Measurements from ENCODE around the gene KIAA0753.

Gene KIAA0753

DNA sequence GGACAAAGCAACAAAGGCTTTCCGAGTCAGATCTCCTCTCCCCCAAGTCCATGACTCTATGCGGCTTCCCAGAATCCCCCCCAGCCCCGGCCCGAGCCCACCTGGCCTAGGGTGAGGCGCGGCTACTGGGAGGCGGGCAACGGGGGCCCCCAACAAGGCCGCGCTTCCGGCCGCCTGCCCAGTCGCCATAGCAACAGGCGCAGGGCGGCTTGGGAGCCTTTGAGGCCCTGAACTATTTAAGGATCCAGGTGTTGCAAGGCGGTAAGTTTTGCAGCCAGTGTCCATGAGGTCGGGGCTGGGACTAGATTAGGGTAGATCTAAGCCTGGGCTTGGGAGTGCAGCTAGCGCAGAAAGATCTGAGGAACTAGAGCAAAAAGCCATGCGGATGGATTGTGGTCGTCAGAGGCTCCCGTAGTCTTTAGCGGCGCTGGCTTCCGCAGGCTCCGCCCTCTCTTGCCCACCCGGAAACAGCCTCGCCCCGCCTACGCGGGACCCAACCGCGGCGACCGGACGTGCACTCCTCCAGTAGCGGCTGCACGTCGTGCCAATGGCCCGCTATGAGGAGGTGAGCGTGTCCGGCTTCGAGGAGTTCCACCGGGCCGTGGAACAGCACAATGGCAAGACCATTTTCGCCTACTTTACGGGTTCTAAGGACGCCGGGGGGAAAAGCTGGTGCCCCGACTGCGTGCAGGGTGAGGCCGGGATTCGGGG lies at the start of gene KIAA0753, which contains the start of gene TXNDC17:
Gene KIAA0753 (minus strand): TSS at position 176 of the 711 bp plus-strand sequence. CDS start 5,608 bp downstream, outside the sequence.
Gene TXNDC17 (plus strand): TSS at position 525 of the 711 bp plus-strand sequence. CDS start 23 bp downstream, at position 548.
- FAIRE-seq = peak; percentile 84

DNA sequence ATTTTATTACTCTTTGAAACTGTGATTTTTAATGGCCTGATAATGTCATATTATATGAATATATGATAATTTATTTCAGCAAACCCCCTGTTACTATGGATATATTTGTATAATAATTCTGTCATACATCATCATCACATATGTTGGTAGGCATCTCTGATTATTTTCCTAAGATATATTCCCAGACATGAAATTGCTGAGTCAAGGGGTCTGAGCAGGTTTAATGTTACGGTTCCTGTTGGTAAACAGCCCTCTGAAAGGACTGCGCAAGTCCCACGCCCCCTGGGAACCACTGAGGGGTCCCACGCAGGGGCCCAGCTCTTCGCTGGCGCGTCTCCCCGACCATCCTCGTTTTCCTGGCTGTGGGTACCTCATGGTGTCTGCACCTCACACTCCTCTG lies 48.4 kb upstream of the KIAA0753 start:
- FAIRE-seq = no peak

- FAIRE-seq = no peak
Measured at GRCh38 chr17:6686026-6686425, 45.5 kb upstream of the KIAA0753 start.

DNA sequence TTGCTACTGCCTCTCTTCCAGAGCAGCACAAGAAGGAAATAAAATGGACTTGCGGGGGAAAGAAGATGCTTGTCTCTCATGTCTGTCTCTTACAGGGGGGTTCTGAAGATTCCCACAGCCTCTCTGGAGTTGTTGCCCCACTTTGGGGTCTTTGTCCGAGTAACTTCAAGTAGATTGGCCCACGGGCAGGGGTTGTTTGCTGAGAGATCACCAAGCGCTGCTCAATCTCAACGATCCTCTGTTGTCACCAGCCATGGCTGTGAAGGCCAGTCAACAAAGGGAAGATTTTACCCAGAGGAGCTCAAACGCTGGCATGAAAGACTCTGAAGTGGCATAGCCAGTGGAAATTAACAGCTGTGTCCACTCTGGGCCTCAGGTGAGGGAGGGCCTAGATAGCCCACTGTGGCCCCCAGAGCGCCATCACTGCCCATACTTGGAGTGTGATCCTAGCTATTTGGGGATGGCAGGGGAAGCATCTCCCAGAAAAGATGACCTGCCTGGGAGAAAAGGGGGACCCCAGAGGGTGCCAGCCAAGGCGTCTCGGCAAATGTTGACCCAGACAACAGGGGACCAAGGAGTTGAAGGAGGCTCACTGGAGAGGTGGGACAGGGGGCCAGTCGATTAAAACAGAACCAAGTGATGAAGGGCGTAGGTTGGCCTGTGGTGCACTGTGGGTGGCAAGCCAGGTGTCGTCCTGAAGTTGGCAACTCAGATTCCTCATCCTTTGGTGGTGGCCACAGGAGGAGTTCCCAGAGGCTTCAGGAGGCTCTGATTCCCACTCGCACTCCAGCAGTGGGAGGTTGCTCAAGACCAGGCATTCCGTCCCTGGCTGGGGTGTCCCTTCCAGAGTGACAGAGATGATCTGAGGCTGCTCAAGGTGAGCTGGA lies 44.6 kb upstream of the KIAA0753 start:
- no peak for FAIRE-seq

GRCh38 chr17:6684460-6684783 lies 43.9 kb upstream of the KIAA0753 start:
- no peak for FAIRE-seq

DNA sequence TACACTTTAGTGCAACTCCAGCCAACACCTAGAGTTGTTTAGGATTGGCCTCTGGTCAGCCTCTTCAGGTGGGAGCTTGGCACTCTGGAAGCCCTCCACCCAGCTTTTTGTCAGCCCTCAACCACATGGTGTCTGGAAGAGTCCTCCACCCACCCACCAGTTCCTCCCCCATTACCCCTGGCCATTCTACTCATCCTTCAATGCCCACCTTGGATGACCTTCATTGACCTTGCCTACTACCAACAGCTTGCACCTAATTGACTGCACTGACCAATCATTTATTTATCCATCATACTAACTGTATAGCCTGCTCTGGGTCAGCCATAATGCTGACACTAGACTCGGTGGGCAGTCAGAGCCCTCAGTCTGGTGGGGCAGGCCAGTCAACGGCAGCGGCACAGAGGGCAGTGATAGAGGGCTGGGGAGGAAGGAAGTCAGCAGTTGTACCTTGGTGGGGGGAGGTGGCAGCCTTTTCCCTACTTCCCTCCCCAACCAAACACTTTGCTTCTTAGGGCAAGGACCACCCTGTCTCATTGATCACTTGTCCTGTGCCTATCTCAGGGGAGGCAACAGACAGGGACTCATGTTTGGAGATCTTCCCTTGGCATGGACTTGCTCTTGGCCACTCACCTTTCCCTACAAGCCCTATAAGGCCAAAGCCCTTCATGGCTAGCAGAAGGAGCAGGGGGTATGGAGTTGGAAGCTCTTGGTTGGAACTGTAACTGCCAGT lies 43.4 kb upstream of the KIAA0753 start:
- FAIRE-seq = no peak

GRCh38 chr17:6683081-6683684 lies 42.7 kb upstream of the KIAA0753 start:
- FAIRE-seq = no peak

DNA sequence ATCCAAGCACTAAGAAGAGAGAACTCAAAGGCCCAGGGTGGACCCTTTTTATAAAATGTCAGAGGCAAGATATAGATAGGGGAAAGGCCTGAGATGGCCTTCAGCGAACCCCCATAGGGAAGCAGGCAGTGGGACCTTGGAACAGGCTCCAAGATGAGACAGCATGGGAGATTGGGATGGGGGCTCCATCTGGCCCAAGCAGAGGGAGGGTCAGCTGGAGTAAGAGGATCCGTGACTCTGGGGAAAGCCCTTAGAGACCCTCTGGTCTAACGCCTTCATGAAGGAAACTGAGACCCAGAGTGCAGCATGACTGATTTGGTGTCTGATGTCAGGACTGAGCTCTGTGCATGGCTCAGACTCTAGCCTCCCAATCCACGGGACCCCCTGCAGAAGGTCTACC lies 41.8 kb upstream of the KIAA0753 start:
- no peak for FAIRE-seq

DNA sequence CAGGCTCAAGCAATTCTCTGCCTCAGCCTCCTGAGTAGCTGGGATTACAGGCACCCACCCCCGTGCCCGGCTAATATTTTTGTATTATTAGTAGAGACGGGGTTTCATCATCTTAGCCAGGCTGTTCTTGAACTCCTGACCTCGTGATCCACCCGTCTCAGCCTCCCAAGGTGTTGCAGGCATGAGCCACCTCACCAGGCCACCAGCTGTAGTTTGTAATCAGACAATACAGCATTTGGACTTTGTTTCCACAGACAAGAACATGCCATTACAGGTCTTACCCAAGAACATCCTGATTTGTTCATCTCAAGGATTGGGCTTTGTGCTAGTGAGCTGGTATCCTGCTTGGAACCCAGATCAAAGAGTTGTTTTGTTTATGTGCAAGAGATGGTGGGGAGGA lies 41.2 kb upstream of the KIAA0753 start:
- FAIRE-seq = no peak

DNA sequence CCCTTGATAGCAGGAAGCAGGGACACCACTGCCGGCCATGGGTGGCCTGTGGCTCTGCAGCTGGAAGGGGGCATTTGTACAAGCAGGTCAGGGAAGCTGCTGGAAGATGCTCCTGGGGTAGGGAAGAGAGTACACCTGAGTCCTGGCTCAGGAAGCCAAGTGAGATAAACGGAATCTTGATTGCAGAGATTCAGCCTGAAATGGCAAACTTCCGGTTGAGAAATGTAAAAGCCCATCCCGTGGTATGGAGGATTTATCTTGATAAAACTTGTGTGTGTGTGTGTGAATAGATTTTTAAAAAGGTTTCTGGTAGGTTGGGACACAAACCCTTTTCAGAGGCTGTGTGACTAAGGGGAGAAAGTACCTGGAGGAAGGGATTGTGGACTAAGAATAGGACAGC lies 40.7 kb upstream of the KIAA0753 start:
- no peak for FAIRE-seq

GRCh38 chr17:6679241-6679640 lies 38.7 kb upstream of the KIAA0753 start:
- FAIRE-seq = no peak

DNA sequence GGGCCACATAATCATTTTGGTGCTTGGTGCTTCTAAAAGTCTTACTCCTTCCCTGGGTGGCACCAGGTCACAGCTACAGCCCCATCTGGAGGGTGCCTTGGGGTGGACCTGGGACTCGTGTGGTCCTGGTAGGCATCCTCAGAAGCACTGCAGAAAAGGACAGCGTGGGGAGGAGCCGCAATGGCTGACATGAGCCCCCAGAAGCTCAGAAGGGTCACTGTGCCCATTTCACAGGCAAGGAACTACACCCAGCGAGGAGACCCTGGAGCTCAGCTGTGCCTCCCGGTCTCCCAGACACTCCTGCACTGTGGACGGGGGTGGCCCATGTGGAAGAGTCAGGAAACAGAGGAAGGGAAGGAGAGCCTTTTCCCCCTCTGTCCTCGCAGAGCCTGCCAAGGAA lies 37.4 kb upstream of the KIAA0753 start:
- no peak for FAIRE-seq

GRCh38 chr17:6677158-6677831 lies 36.8 kb upstream of the KIAA0753 start:
- no peak for FAIRE-seq

- no peak for FAIRE-seq
Measured at GRCh38 chr17:6676802-6677157, 36.3 kb upstream of the KIAA0753 start.

DNA sequence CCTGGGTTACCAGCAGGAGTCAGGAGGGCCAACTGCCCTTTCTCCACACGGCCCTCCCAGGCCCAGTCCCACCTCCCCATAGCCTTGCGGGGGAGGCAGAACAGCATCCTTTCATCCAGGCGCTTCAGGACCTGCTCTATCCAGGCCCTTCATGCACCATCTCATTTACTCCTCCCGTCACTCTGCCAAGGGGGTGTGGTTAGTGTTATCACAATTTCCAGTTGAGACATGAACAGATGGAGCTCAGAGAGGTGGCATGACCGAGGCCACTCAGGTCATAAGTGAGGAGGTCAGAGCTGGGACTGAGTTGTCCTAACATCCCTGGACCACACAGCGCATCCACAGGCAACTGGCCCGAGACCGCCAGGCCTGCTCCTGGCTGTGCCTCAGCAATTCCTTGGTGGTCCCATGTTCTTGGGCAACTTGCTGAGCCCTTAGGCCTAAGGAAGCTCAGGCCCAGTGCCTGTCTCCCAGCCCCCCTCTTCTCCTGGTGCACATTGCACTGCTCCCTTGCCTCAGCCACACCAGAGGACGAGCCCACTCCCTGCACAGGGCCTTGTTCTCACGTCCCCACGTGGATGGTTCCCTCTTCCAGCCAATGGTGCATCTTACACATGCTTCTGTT lies 34.8 kb upstream of the KIAA0753 start:
- FAIRE-seq = no peak

- no peak for FAIRE-seq
Measured at GRCh38 chr17:6674586-6674985, 34.1 kb upstream of the KIAA0753 start.

- no peak for FAIRE-seq
Measured at GRCh38 chr17:6671431-6671830, 30.9 kb upstream of the KIAA0753 start.

GRCh38 chr17:6670999-6671398 lies 30.5 kb upstream of the KIAA0753 start:
- FAIRE-seq = no peak

- no peak for FAIRE-seq
Measured at GRCh38 chr17:6670571-6670970, 30.1 kb upstream of the KIAA0753 start.

DNA sequence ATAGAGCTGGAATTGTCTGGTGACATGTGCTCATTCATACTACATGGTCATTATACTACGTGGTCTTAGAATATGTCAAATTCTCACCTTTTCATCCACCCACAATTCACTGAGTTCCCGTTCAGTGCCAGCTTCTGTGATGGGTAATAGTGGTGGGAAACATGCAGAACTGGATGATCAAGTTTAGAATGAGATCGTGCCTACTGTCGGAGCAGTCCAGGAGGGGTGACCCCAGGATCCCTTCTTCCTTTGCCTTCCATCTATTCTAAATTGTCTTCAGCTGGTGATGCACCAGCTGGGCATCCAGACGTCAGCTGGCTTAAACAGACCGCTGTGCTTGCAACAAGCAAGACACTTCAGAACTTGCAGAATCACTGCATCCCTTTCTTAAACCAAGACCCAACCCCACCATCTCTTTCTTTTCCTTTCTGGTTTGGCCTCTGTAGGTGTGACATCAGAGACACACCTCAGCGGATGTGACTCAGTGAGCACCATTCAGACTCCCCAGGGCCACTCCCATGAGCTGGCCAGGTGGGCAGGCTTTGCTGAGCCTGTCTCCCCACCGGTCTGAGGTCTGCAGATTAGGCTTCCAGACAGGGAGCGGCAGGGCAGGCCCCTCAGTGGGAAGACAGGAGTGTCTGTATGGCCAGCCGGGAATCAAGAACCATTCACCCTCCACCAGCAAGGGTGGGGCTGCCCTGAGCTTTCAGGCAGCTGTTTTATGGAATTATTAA lies 29.1 kb upstream of the KIAA0753 start:
- no peak for FAIRE-seq

GRCh38 chr17:6668727-6669425 lies 28.4 kb upstream of the KIAA0753 start:
- no peak for FAIRE-seq
